Measurements from ENCODE around the gene CACNA1C.

The CACNA1C gene

GRCh38 chr12:2688381-2688931 lies 635.7 kb downstream of the CACNA1C start:
- DNase-seq (ENCODE audit: low read depth in 1 of 2, low spot score in 1 of 2): no peak
- no peak for TF ChIP-seq JUND (IDR thresholded peaks at IDR 0.05; ENCODE audit: low read depth)
- in situ Hi-C loops (cut with HindIII; ENCODE audit: low pct_unique_long_range_greater_than_20kb, low sequenced_read_pairs): no loop called here

GRCh38 chr12:2689393-2689792 lies 636.6 kb downstream of the CACNA1C start:
- no peak for DNase-seq (ENCODE audit: low read depth in 1 of 2, low spot score in 1 of 2)
- TF ChIP-seq JUND (IDR thresholded peaks at IDR 0.05; ENCODE audit: low read depth): no peak
- in situ Hi-C loops (cut with HindIII; ENCODE audit: low pct_unique_long_range_greater_than_20kb, low sequenced_read_pairs): no loop called here

DNA sequence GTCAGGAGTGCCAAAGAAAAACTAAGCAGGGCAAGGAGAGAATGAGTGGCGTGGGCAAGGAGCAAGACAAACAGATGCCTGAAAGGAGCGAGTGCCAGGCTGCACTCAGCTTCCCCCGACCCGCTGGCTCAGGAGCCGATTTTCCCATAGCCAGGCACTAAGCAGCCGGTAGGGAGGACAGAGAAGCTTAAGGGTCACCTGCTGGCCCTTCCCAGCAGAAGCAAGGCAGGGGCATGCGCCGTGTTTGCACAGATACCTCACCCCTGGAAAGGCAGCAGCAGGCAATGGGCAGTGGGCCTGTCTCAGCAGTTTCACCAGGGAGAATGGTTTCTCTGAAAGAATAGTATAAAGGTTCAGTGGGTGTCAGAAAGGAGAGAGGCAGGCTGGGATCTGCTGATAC lies 637.1 kb downstream of the CACNA1C start:
- in situ Hi-C loops (cut with HindIII; ENCODE audit: low pct_unique_long_range_greater_than_20kb, low sequenced_read_pairs): no loop called here
- no peak for DNase-seq (ENCODE audit: low read depth in 1 of 2, low spot score in 1 of 2)
- no peak for TF ChIP-seq JUND (IDR thresholded peaks at IDR 0.05; ENCODE audit: low read depth)

- no peak for DNase-seq (ENCODE audit: low read depth in 1 of 2, low spot score in 1 of 2)
- in situ Hi-C loops (cut with HindIII; ENCODE audit: low pct_unique_long_range_greater_than_20kb, low sequenced_read_pairs): no loop called here
- no peak for TF ChIP-seq JUND (IDR thresholded peaks at IDR 0.05; ENCODE audit: low read depth)
Measured at GRCh38 chr12:2690348-2691005, 637.7 kb downstream of the CACNA1C start.

DNA sequence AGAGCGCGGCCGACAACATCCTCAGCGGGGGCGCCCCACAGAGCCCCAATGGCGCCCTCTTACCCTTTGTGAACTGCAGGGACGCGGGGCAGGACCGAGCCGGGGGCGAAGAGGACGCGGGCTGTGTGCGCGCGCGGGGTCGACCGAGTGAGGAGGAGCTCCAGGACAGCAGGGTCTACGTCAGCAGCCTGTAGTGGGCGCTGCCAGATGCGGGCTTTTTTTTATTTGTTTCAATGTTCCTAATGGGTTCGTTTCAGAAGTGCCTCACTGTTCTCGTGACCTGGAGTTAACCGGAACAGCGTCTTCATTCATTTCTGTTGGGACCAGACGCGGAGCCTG lies 638.2 kb downstream of the CACNA1C start:
- TF ChIP-seq JUND (IDR thresholded peaks at IDR 0.05; ENCODE audit: low read depth): no peak
- in situ Hi-C loops (cut with HindIII; ENCODE audit: low pct_unique_long_range_greater_than_20kb, low sequenced_read_pairs): no loop called here
- no peak for DNase-seq (ENCODE audit: low read depth in 1 of 2, low spot score in 1 of 2)

DNA sequence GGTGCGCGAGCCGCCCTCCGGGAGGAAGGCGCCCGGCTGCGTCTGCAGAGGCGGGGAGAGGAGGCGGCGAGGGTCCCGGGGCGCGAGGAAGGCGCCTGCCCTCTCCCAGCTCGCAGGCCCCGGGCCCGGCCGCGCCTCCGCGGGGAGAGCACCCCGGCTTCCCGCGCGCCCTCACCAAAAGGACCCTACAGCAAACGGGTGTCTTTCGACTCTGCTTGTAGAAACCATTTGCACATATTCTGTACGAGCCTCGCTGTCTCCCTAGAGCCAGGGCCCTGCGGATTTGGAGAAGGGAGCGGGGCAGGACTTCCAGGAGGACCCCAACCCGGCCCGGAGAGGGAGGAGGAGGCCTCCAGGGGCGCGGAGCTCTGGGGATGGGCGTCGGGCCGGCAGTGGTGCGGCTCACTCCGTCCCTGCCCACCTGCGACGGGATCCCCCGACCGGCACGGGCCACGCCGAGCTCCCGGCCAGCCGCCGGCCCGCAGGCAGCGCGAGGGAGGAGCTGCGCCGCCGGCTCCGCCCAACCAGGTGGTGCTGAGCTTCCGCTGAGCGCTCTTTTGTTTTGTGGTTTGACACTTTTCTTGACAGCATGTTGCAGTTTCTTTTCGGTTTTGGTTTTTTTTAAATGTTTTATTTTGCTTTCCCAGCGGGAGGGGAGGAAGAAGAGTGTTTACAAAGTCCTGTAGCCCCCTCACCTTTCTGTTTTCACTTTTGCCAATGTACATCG lies 638.7 kb downstream of the CACNA1C start:
- in situ Hi-C loops (cut with HindIII; ENCODE audit: low pct_unique_long_range_greater_than_20kb, low sequenced_read_pairs): no loop called here
- DNase-seq (ENCODE audit: low read depth in 1 of 2, low spot score in 1 of 2): no peak
- TF ChIP-seq JUND (IDR thresholded peaks at IDR 0.05; ENCODE audit: low read depth): no peak

- in situ Hi-C loops (cut with HindIII; ENCODE audit: low pct_unique_long_range_greater_than_20kb, low sequenced_read_pairs): no loop called here
- TF ChIP-seq JUND (IDR thresholded peaks at IDR 0.05; ENCODE audit: low read depth): no peak
- DNase-seq (ENCODE audit: low read depth in 1 of 2, low spot score in 1 of 2): no peak
Measured at GRCh38 chr12:2692080-2692479, 639.3 kb downstream of the CACNA1C start.

- TF ChIP-seq JUND (IDR thresholded peaks at IDR 0.05; ENCODE audit: low read depth): no peak
- peak in 1 of 2 experiments; percentile 48 for DNase-seq (ENCODE audit: low read depth in 1 of 2, low spot score in 1 of 2)
- in situ Hi-C loops (cut with HindIII; ENCODE audit: low pct_unique_long_range_greater_than_20kb, low sequenced_read_pairs): no loop called here
Measured at GRCh38 chr12:2693244-2693860, 640.6 kb downstream of the CACNA1C start.

DNA sequence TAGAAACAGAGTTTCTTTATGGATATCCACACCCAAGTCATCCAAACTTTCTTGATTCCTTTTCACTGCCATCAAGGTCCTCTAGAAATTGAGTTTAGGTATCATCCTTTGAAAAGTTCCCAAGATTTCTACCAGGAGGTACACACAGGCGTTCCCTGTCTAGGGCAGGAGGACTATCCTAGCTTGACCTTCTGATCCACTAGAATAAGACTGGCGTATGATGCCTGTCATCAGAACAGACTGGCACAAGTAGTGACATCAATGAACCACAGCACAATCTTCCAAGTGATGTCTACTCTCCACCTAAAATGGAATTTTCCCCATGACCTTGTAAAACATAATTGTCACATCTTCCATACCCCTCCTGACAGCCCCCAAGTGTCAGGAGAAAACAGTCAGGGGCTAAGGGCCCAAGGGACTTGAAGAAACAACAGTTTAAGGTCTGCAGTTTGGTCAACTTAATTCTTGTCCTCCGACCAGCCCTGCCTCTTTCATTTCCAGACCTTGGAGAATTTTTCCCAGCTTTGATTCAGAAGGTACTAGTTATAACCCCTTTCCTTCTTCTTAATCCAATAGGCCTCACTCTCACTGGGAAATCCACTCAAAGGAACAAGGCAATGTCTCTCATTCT lies 641.3 kb downstream of the CACNA1C start:
- TF ChIP-seq JUND (IDR thresholded peaks at IDR 0.05; ENCODE audit: low read depth): no peak
- in situ Hi-C loops (cut with HindIII; ENCODE audit: low pct_unique_long_range_greater_than_20kb, low sequenced_read_pairs): no loop called here
- no peak for DNase-seq (ENCODE audit: low read depth in 1 of 2, low spot score in 1 of 2)

DNA sequence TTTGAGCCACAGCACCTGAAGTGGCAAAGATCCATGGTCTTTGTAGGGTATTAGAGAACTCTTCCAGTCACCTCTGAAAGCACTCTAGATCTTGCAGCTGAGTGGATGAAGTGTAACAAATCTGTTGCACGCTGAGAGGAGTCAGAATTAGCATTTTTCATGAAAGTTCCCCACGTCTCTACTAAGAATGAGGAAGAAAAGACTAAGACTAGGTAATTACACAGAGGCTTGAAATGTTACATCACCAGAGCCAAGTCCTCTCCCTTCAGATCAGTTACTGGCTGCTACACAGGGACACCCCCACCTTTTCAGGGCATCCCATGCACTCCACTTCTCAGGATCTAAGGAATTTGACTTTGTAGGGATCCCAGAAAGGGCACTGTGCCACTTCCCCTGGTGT lies 643.3 kb downstream of the CACNA1C start:
- in situ Hi-C loops (cut with HindIII; ENCODE audit: low pct_unique_long_range_greater_than_20kb, low sequenced_read_pairs): no loop called here
- no peak for DNase-seq (ENCODE audit: low read depth in 1 of 2, low spot score in 1 of 2)
- TF ChIP-seq JUND (IDR thresholded peaks at IDR 0.05; ENCODE audit: low read depth): no peak

DNA sequence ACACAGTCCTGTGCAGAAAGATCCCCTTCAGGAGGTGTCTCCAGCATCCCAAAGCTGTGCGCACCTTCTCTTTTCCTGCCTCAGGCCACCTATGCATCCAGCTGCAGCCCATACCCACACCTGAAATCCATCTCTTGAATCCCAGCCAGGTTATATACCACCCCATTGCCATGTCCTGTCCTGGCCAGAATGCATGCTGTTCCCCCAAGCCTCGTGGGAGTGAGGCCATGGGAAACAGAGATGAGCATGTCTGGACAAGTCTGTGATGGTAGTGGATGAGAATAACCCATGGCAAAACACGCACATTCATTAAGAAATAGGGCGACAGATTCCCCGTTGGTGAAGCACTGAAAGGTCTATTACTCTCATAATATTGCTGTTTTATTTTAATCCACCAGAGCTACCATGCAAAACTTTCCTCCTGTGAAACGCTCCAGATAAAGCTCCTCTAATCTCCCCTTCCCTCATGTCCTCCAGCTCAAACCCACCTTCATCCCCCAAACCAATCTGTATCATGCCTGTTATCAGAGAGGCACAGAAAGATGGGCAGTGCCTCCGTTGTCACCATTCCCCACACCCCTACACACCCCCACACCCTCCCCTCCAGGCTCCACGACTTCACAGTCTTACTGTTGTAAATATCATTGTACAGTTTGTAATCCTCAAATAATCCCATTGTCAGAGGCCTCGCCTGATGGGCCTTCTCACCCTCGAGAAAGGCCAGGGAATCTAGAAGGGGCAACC lies 644.4 kb downstream of the CACNA1C start:
- TF ChIP-seq JUND (IDR thresholded peaks at IDR 0.05; ENCODE audit: low read depth): no peak
- in situ Hi-C loops (cut with HindIII; ENCODE audit: low pct_unique_long_range_greater_than_20kb, low sequenced_read_pairs): no loop called here
- no peak for DNase-seq (ENCODE audit: low read depth in 1 of 2, low spot score in 1 of 2)

DNA sequence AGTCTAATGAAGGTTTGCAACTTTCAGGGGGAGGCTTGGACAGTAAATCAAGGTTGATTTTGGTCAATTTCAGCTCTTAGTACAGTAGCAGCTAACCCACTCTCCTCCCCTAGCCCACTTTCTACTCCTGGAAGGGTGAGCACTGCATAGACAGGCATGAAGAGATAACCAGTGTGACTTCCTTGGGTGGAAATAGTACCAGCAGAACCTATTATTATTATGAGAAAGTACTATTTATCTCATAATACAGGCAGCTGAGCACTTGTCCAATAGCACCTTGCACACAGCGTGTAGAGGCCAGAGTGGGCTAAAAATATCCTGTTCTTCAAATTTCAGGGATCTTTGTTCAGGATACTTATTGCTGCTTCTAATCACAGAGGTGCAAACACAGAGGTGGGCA lies 645.8 kb downstream of the CACNA1C start:
- no peak for TF ChIP-seq JUND (IDR thresholded peaks at IDR 0.05; ENCODE audit: low read depth)
- no peak for DNase-seq (ENCODE audit: low read depth in 1 of 2, low spot score in 1 of 2)
- in situ Hi-C loops (cut with HindIII; ENCODE audit: low pct_unique_long_range_greater_than_20kb, low sequenced_read_pairs): no loop called here
